Measurements from ENCODE around the gene GHRL.
"Not testable (repeated sequence)": the region's sequence is repeated elsewhere in the genome, so short reads cannot be mapped to it uniquely, and the experiment has no call there.

GHRL gene

DNA sequence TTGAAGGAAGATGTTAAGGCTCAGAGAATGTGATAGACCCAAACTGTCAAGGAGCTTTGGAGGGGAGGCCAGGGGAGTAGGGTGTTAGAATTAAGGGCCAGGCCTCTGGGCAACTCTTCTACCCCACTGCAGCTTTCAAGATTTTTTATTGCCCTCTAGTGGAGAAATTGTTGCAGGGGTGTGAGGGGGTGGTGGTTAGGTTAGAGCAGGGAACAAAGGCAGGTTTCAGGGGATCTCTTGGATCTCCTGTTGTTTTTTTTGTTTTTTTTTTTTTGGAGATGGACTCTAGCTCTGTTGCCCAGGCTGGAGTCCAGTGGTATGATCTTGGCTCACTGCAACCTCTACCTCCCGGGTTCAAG, 29.6 kb upstream of the GHRL start:
- DNase-seq, result no peak

DNA sequence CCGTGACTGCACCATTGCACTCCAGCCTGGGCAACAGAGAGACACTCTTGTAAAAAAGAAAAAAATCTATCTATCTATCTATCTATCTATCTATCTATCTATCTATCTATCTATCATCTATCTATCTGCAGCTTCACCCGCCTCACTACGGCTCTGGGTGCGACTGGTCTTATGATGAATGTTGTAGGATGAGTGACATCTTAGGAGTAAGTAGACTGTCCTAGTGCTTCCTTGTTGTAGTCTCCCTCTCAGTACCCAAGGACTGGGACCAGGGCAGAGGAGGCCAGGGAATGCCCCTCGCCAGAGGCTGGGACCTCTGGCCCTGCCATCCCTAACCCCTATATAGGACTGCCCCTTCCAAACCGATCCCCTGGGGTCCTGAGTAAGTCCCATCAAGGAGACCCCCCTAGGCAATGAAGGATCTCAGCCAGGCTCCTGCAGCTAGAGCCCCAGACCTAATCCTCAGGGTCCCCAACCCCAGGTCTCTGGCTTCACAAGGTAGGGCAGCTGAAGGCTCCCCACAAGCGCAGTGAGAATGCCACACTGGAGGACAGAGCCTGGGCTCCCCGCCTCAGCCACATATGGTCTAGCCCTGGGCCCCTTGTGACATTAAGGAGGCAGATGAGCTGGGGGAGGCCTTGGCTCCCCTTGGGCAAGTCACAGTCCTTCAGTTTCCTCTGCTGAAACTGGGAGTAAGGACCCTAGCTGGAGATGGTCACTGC, 29.0 kb upstream of the GHRL start:
- no peak for DNase-seq

DNA sequence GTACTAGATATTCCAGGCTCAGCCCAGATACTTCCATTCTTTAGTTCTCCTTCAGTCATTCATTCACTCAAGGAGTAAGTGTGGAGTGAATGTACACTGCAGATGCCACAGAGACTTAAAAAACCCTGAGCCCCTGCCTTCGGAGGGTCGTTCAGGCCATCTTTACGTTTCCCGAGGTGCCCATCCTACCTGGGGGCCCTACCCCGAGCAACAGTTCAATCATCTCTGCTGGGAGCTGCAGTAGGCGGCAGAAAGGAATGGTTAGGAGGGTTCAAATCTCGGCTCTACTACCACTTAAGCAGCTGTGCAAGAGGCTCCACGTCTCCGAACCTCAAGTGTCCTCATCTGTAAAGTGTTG, 27.6 kb upstream of the GHRL start:
- DNase-seq, result no peak

DNA sequence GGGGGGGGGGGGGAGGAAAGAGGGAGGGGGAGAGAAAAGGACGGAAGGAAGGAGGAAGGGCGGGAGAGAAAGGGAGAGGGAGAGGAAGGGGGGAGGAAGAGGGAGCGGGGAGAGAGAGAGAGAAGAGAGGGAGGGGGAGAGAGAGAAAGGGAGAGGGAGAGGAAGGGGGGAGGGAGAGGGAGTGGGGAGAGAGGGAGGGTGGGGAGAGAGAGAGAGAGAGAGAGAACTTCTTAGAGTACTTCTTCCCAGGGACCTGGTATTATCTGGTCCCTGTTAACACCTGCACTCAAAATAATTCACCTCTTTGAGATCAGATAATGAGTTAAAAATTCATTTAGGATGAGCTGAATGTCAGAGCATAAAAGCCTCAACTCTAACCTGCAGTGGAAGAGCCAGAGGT, 27.1 kb upstream of the GHRL start:
- no peak for DNase-seq

DNA sequence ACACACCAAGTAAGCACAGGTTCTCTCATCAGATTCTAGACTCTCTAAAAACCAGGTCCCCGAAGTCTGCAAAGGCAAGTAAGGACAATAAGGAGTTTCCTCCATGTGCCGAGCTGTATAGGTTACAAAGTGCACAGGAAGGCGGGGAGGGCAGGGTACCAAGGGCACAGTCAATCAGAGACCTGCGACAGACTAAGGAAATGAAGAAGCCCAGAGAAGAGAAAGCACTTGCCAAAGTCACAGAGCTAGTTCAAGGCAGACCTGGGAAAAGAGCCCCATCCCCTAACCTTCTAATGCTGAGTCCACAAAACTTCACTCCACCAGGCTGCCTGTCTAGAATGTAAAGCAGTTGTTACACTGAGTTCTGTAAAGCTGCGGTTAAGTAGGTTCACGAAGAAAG, 26.5 kb upstream of the GHRL start:
- no peak for DNase-seq

DNA sequence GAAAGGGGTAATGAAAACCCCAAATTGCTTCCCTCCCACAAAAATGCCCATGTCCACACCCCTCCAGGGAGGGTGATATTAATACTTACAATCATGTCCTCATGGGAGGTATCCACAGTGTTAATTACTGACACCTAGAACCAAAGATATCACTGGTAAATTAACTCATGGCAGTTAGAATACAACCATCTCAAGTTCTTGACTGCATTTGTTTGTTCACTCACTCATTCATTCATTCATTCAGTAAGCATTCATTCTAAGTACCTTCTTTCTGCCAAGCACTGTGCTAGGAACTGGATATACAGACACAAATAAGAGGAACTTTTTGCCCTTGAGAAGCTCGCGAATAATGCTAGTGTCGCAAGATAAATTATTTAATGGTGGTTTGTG, 25.2 kb upstream of the GHRL start:
- DNase-seq, result no peak

DNA sequence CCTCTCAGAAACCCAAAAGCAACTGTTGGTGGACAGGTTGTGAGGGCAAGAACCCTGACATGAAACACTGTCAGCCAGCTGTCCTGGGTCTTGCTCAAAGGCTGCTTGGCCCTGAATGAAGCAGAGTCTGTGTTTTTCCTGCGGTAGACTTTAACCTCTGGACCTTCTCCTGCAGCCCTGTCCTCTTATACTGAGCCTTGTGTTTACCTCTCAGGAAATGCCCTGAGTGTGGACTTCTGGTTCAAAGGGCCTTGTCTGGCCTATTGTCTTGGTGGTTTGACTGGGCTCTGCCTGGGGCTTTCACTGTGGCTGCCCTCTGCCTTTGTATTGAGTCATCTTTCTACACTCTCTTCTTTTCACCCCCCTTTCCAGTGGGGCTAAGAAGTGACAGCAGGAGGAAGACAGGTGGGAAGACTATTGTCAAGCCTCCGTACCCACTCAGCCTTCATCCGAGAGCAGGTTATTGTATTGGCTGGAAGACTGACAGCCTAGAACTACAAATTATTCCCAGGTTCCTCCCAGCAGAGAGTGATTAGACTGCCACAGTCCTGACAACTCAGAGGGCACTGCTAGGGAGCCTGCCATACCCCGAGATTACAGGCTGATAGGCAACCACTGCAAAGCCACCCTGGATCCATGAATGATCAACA, 24.7 kb upstream of the GHRL start:
- no peak for DNase-seq

DNA sequence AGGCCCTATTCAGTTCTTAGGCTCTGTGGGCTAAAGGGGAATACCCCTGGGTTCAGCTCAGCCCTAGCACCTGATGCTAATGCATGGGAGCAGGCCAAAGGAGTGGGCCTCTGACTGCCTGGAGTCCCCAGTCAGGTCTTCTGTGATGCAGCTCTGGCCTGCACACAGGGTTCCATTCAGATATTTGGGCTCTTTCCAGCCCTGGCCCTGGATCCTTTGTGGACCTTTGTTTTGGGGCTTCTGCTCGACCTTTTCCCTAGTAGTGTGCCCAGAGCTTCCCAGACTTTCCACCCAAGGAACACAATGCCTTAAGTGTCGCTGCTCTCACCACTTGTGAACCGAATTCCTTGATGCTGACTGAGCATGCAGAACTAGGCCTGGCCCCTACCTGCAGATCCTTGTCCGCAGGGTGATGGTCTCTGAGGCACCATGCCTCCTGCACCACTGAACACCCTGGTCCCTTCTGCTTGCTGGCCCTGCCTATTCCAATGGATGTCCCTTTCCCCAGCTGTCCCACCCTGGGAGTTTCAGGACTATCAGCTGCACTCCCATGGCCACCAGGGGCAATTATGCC, 23.1 kb upstream of the GHRL start:
- DNase-seq, result no peak

DNA sequence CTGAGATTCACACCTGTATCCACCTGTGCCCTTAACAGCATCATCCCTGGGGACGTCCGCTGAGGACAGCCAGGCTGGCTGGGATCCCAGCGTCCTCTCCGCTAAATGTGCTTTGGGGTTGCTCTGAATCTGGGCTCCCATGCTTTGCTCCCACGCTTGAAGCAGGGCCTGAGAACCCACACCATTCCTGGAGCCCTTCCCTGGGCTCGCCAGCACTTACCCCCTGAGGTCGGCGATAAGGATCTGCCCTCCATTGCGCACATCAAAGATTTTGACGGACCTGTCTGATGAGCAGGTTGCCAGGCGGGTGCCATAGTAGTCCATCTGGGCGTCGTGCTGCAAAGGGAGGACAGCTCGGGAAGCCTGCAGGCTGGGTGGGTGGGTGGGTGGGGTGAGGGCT, 22.4 kb upstream of the GHRL start:
- DNase-seq, result no peak

DNA sequence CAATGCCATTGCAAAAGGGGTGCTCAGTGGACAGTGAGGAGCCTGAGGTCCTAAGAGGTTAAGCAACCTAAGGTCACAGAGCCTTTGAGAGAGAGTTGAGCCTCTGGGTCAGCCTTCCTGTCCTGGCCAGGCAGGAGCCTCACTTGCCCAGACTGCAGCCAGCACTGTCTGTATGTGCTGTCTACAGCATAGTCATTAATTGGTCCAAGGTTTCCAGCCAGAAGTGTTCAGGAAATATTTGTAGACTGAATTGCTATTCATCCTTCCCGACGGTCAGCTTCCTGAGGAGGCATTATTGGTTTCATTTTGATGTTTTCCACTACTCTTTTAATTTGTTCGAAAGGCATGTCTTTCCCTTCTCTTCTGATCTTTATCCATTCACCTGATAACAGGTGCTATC, 20.1 kb upstream of the GHRL start:
- DNase-seq, result no peak

DNA sequence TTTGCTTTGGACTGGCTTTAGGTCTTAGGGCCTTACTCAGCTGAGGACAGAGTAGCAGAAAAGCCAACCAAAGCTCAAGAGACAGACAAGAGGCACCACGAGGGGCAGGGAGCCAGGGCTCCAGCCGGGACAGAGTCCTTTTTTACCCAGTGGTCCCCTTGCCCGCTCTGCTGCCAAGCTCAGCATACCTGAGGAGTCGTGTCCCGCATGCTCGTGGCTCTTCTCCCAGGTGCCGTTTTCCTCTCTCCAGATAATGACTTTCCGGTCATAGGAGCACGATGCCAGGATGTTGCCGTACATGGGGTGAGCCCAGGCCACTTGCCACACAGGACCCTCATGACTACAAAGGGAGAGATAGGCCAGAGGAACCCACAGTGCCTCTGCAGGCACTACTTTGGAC, 19.6 kb upstream of the GHRL start:
- DNase-seq, result no peak

DNA sequence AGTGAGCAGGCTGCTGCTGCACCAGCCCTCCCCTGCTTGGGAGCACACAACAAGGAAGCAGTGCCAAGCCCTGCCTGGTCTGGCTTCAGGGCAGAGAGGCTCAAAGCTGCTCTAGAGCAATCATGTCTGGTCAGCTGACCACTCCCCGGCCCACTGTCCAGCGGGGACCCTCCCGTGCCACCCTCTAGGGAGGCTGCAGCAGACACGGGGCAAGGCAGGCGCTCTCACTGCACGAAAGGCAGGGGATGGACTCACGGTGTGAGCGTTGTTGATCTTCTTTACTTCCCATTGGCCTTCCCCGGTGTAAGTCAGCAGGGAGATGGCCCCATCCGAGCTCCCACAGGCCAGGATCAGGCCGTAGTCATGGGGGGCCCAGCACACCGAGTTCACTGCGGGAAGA, 19.0 kb upstream of the GHRL start:
- no peak for DNase-seq

DNA sequence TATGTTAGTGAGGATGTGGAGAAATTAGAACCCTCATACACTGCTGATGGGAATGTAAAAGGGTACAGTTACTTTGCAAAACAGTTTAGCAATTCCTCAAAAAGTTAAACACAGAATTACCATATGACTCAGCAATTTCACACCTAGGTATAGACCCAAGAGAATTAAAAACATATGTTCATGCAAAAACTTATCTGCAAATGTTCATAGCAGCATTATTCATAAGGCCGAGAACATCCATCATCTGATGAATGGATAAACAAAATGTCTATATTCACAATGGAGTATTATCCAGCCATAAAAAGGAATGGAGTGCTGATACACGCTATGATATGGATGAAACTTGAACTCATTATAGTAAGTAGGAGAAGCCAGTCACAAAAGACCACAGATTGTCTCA, 17.8 kb upstream of the GHRL start:
- DNase-seq, result no peak

DNA sequence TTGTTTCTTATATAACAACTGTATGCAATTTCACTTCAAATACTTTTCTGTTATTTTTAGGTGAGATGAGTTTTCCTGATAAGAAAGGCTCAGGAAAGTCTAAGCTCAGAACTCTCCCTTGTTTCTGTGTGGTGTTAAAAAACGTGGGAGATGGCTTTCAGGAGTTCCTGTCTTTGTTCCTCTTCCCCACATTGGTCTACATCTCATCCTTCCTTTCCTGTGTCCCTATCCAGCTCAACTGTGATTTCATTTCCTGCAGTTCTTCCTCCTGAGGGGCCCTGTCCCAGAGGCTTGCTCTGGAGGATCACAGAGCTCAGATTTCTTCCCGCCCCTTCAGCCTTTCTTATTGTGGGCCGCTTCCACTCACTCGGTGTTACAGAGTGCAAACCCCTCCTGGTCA, 17.0 kb upstream of the GHRL start:
- DNase-seq, result no peak

DNA sequence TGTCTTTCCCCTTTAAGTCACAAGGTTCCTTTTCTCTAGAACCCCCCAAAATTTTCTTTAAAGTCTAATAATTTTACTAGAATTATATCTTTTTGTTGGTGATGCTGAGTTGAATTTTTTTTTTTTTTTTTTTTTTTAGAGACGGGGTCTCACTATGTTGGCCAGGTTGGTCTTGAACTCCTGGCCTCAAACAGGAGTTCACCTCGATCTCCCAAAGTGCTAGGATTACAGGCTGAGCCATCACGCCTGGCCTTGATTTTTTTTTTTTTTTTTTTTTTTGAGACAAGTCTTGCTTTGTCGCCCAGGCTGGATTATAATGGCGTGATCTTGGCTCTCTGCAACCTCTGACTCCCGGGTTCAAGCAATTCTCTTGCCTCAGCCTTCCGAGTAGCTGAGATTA, 15.9 kb upstream of the GHRL start:
- no peak for DNase-seq

DNA sequence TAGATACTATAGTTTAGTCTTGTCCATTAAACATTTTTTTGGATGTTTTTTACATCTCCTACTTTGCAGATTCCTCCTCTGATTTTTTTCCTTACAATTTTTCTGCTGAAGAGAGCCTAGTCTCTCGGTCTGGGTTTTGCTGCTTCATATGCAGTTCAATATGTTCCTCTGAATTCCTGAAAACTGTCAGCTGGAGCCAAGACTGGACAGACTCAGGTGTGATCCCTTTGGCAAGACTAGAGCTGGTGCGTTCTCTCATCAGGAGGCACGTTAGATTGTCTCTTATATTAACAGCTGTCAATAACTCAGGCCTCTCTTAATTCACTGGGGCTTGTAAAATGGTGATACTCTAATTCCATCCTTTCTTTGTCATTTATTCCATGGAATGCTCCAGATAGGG, 13.4 kb upstream of the GHRL start:
- DNase-seq, result no peak

DNA sequence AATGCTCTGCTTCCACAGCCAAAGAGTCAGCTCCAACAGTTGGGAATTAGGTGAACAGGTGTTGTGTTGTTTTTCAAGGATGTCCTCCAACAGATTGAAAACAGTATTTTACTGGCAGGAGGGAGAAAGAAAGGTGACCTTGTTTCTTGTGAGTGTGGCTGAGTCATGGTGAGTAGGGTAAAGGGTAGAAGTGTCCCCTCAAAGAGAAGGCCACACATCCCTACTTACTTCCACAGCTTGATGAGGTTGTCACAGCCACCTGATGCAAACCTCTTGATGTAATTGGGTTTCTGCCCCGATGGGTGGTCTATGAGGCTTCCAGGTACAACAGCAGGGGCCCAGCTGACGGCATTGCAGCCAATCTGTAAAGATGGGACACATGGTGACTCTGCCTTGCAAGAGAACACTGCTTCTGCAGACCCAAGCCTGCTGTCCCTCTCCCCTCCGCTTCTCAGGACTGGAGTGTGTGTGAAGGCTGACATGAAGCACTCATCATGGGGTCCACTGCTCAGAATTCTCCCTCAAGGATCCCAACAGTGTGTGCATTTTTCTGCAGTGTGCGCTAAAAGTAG, 12.7 kb upstream of the GHRL start:
- no peak for DNase-seq

DNA sequence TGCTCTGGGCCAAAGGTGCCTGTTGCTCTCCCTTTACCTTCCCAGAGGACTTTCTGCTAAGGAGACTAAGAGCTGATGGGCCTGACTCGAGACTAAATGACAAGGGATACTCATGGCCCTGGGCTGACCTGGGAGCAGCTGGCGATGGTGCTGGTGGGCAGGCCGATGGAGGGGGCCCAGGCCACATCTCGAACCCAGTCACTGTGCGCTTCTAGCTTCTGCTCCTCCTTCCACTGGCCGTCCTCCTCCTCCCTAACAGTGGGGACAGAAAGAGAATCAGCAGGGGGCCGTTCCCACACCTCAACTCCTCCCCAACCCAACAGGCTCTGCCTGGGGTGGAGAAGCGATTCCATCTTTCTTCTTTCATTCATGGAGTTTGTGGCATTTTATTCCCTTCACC, 12.2 kb upstream of the GHRL start:
- no peak for DNase-seq

DNA sequence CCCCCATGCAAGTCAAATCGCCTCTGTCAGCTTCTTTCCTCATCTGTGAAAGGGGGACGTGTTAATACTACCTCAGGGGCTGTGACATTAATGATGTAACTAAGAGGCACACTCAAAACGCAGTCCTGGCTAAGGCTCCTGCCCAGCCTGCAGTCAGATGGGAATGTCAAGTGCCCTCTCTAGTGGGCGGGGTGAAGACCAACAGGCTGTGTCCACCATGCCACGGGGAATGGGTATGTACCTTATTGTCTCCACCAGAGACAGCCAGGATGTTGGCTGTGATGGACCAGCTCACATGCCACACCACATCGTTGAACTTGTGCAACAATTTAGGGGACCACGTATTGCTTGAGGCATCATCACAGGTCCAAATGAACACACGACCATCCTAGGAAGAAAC, 11.0 kb upstream of the GHRL start:
- DNase-seq, result no peak

DNA sequence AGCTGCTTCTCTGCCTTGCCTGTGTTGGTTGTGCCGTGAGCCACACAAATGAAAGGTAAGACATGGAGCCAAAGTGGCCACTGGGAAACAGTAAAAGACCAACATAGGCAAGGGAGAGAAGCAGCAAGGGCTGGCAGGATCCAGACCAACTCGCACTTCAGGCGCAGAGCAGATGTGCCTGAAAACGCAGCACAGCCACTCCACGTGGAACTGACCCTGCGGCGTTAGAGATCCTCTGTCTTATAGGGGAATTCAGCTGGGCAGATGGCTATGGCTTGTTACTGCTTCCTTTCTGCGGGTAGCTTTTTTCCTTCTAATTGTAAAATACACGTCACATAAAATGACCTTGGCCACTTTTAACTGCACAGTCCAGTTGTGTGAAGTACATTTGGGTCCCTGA, 10.4 kb upstream of the GHRL start:
- DNase-seq, result no peak

DNA sequence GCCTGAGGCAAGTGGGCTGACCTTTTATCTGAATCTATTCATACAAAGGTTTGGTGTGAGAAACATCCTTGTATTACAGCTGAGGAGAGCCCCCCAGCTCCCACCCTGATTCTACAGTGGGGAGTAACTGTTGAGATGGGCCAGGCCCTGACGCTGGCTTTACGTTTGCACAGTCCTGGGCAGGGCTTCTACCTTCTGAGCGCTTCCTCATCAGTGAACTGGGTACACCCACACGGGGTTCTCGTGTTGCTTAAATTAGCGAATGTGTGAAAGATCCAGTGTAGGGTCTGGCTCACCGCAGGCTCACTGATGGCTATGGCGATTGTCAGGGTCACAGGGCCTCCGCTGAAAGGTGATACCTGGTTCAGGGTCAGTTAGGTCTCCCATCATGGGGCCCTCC, 7.3 kb upstream of the GHRL start:
- no peak for DNase-seq

DNA sequence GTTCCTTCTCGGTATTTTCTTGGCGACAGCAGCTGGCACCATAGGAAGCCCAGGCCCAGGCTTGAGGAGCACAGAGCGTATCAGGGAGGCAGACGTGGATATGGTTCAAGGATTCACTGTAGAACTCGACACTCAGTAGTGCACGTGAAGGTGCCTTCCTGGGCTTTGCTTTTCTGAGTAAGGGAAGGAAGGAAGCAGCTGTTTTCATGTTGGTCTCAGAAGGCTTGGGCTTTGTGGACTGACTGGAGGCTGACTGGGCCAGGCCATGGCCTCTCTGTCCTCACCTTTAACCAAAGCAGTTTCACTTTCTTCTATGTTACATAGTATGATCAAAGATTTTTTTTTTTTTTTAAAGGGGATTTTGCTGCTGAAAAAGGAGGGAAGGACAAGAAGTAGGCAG, 6.9 kb upstream of the GHRL start:
- DNase-seq, result no peak

DNA sequence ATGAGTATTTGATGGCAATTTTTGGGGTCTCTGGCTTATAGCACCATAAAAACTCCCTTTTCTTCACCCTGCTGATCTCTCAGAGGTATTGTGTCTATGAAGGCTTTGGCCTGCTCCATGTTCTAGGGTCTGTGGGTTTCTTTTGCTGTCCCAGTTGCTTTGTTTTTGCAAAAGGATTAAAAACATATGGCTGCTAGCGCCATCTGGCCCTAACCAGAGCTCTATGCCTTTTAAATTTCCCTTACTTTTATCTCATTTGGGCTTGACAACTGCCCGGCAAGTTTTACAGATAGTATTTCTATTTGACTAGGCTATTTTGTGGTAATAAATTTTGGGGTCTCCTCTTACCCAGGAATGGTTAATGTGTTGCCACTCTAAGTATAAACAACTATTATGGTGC, 6.4 kb upstream of the GHRL start:
- no peak for DNase-seq

DNA sequence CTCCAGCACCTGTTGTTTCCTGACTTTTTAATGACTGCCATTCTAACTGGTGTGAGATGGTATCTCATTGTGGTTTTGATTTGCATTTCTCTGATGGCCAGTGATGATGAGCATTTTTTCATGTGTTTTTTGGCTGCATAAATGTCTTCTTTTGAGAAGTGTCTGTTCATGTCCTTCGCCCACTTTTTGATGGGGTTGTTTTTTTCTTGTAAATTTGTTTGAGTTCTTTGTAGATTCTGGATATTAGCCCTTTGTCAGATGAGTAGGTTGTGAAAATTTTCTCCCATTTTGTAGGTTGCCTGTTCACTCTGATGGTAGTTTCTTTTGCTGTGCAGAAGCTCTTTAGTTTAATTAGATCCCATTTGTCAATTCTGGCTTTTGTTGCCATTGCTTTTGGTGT, 5.3 kb upstream of the GHRL start:
- DNase-seq, result not testable (repeated sequence)
